ENCODE data around the gene C15orf61.

DNA sequence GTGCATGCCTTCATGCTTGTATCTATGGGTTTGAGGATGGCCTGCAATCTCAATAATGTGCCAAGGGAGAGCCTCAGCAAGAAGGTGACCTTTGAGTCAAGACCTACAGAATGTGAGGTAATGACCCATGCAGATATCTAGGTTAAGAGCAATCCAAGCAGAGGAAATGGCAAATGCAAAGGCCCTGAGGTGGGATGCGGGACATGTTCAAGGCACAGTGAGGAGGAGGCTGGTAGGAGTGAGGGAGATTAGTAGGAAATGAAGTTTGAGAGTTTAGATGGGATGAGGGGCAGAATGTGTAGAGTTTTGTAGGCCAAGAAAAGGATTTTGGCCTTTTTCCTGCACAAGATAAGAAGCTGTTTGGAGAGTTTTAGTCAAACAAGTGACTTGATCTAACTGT lies 16.8 kb downstream of the C15orf61 start:
- TF ChIP-seq, protein P1, sequence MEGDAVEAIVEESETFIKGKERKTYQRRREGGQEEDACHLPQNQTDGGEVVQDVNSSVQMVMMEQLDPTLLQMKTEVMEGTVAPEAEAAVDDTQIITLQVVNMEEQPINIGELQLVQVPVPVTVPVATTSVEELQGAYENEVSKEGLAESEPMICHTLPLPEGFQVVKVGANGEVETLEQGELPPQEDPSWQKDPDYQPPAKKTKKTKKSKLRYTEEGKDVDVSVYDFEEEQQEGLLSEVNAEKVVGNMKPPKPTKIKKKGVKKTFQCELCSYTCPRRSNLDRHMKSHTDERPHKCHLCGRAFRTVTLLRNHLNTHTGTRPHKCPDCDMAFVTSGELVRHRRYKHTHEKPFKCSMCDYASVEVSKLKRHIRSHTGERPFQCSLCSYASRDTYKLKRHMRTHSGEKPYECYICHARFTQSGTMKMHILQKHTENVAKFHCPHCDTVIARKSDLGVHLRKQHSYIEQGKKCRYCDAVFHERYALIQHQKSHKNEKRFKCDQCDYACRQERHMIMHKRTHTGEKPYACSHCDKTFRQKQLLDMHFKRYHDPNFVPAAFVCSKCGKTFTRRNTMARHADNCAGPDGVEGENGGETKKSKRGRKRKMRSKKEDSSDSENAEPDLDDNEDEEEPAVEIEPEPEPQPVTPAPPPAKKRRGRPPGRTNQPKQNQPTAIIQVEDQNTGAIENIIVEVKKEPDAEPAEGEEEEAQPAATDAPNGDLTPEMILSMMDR (tag by site-specific recombination; IDR thresholded peaks at IDR 0.05) = no peak
- TF ChIP-seq ZBTB21 (tag by site-specific recombination; IDR thresholded peaks at IDR 0.05) (no peak), ZBTB1 (tag by site-specific recombination; IDR thresholded peaks at IDR 0.05) (no peak), ZNF626 (tag by site-specific recombination; IDR thresholded peaks at IDR 0.05) (no peak), ZNF394 (tag by site-specific recombination; IDR thresholded peaks at IDR 0.05; ENCODE audit: borderline replicate concordance) (no peak)
- TF ChIP-seq, protein P2, sequence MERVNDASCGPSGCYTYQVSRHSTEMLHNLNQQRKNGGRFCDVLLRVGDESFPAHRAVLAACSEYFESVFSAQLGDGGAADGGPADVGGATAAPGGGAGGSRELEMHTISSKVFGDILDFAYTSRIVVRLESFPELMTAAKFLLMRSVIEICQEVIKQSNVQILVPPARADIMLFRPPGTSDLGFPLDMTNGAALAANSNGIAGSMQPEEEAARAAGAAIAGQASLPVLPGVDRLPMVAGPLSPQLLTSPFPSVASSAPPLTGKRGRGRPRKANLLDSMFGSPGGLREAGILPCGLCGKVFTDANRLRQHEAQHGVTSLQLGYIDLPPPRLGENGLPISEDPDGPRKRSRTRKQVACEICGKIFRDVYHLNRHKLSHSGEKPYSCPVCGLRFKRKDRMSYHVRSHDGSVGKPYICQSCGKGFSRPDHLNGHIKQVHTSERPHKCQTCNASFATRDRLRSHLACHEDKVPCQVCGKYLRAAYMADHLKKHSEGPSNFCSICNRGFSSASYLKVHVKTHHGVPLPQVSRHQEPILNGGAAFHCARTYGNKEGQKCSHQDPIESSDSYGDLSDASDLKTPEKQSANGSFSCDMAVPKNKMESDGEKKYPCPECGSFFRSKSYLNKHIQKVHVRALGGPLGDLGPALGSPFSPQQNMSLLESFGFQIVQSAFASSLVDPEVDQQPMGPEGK (tag by site-specific recombination; IDR thresholded peaks at IDR 0.05) = no peak
